Natural killer cell treated with Interleukin-12 subunit alpha and Interleukin-12 subunit beta and Interleukin-15 and Interleukin-18, amount 100 ng/mL, for 72 hours (primary cell): ENCODE data around the gene KCP. TPM values are rescaled to one million over a fixed set of nuclear protein-coding genes. Genes with fewer than 3 reads are reported as not detected.

Experiments
- ATAC-seq, 2 donors: fragments of 150-1000 bp; cut with Tn5 transposase in 1 of 2; sonication (Bioruptor Pico), chemical (Tn5 transposase) in 1 of 2; 2 replicates each; pipeline ENCODE4 v1.10.0; 2021
- DNase-seq: peaks from one replicate; pipeline ENCODE4 v3.0.0; 2022; ENCODE audit warnings: low spot score
- H3K27ac Mint-ChIP-seq, 2 donors: 1 replicate in 1 of 2; 2 replicates in 1 of 2; pipeline ENCODE4 v1.8.0; 2022; ENCODE audit warnings: mixed read lengths in 2 of 2, mild to moderate bottlenecking in 1 of 2, moderate library complexity in 1 of 2
- H3K27me3 Mint-ChIP-seq, 2 donors: 1 replicate in 1 of 2; 2 replicates in 1 of 2; pipeline ENCODE4 v1.8.0; 2022; ENCODE audit warnings: mixed read lengths in 2 of 2
- H3K36me3 Mint-ChIP-seq: one replicate; pipeline ENCODE4 v1.8.0; 2022; ENCODE audit warnings: mixed read lengths
- H3K4me1 Mint-ChIP-seq, 2 donors: 1 replicate in 1 of 2; 2 replicates in 1 of 2; pipeline ENCODE4 v1.8.0; 2022; ENCODE audit warnings: low read depth in 2 of 2, mixed read lengths in 2 of 2, mild to moderate bottlenecking in 1 of 2
- H3K4me3 Mint-ChIP-seq: one replicate; pipeline ENCODE4 v1.8.0; 2022; ENCODE audit warnings: mixed read lengths
- H3K9me3 Mint-ChIP-seq: 2 replicates; pipeline ENCODE4 v1.8.0; 2022; ENCODE audit warnings: mixed read lengths
- total RNA-seq, 2 donors: library from RNA; stranded (reverse); gene quantifications; one replicate each; pipeline ENCODE4 v1.2.3, GENCODE V29; 2022

Gene KCP
- total RNA-seq, 2 donors from 2014 or later = 0.17 to 1.1 TPM

DNA sequence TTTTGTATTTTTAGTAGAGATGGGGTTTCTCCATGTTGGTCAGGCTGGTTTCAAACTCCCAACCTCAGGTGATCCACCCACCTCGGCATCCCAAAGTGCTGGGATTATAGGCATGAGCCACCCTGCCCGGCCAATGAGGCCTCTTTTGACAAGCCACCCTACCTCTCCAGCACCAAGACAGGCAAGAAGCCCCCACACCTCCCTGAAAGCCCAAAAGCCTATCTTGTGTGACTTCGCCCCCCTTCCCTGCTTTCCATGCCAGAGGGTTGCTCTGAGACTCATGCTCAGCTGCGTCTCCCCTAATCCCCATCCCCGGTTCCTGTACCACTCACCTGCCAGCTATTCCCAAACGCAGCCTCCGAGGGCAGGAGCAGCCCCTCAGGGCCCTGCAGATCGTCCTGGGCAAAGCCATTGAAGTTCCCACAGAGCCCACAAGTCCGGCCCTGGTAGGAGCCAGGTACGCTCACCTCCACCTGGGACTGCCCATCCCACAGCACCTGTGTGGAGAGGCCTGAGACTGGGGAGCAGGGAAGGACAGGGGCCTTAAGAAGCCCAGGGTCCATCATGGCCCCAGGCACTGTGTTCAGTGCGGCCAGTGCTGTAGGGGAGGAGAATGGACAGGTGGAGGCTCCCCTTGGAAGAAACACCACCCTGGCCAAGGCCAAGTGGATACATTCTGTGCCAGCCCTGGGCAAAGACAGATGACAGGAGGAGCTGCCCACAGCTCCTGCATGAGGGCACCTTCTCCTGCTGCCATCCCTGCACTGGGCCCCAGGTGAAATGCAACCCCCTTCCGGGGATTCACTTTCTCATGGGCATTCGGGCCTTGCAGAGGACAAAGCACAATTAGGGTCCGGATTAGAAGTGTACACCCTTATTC, 32.0 kb downstream of the KCP start:
- Mint-ChIP-seq H3K27me3 (no peaks in the 10 kb centered on the region), H3K4me3 (no peak overlapping the region), H3K9me3 (no peaks in the 10 kb centered on the region), H3K36me3 (no peaks in the 10 kb centered on the region), H3K27ac (no peak overlapping the region), H3K4me1 (no peaks in the 10 kb centered on the region)
- no peak for DNase-seq
- ATAC-seq = no peak

DNA sequence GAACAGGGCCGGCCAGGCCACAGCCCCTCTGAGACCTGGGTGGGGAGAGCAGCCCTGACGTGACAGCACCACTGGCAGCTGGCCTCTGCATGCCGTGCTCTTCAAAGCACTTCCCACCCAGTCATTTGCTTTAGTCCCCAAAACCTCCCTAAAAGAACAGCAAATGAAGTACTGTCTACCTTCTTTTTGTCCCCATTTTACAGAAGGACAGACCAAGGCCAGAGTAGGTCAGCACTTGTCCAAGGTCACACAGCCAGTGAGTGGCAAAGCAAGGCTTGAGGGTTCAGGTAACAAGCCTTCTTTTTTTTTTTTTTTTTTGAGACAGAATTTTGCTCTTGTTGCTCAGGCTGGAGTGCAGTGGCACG, 32.8 kb downstream of the KCP start:
- Mint-ChIP-seq H3K27ac (no peak overlapping the region), H3K27me3 (no peaks in the 10 kb centered on the region), H3K4me1 (no peaks in the 10 kb centered on the region), H3K9me3 (no peaks in the 10 kb centered on the region), H3K36me3 (no peaks in the 10 kb centered on the region), H3K4me3 (no peak overlapping the region)
- ATAC-seq (no peak), DNase-seq (no peak)

DNA sequence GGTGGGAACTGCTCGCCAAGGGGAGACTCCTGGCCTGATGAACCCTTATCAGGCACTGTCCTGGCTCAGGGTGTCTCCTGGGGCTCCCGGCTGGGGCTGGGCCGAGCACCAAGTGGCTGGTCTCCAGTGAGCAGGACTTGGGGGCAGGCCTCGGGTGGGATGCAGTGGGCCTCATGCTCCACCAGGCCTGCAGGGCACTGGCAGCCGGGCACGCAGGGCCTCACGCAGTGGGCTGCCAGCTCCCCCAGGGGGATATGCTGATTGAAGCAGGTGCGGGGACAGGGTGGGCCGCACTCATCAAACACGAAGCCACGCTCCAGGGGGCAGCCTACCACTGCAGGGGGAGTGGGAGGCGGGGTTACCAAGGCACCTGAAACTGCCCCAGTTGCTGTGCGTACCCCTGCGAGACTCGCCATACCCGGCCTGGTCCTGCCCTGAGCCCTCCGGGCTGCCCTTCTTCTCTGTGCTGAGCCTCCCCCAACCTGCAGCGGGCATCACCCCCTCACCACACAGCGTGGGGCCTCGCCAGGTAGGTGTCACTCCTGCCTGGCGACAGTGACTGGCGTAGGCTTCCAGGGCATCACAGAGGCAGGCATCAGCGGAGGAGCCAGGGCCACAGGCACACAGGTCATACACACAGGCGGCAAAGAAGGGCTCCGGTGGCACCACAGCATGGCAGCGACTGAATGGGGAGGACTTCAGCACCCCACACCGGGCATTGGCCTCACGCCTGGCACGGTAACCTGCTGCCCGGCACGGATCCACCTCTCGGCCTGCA, 33.3 kb downstream of the KCP start:
- DNase-seq (no peak), ATAC-seq (no peak)
- Mint-ChIP-seq H3K36me3 (no peaks in the 10 kb centered on the region), H3K9me3 (no peaks in the 10 kb centered on the region), H3K27me3 (no peaks in the 10 kb centered on the region), H3K4me1 (no peaks in the 10 kb centered on the region), H3K4me3 (no peak overlapping the region), H3K27ac (no peak overlapping the region)

DNA sequence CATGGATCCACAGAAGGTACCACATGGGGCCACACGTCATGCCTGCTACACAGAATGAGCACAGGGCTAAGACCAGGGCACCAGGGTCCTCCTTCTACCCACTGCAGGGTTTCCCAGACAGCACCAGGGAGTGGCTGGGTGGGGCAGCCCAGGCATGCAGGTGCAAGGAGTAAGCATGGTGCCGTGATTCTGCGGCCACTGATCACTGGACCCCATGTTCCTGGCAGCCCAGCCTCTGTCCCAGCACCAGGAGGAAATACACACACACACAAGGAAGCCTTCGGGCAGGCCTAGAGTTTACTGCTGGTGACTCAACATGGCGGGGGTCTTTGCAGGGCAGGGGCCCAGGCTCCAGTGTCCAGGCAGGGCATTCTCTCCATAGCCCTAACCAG, 33.9 kb downstream of the KCP start:
- ATAC-seq = no peak
- Mint-ChIP-seq H3K36me3 (no peaks in the 10 kb centered on the region), H3K4me3 (no peak overlapping the region), H3K4me1 (no peaks in the 10 kb centered on the region), H3K27ac (no peak overlapping the region), H3K9me3 (no peaks in the 10 kb centered on the region), H3K27me3 (no peaks in the 10 kb centered on the region)
- DNase-seq = no peak

DNA sequence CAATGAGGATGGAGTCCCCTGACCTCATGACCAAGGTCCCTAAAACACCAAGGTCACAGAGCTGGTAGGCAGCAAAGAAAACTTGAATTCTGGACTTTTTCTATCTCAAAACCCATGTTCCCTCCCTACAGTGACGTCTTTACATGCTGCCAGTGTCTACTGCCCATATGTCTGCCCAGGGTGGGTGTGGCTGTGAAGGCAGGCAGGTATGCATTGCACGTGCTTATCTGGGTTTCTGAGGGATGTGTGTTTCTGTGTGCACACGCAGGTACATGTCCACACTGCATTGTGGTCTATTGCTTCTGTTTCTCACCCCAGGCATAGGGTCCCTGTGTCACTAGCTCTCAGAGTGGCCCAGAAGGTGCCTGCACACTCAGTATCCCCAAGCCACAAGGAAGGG, 34.4 kb downstream of the KCP start:
- DNase-seq (no peak), ATAC-seq (no peak)
- H3K4me3 Mint-ChIP-seq = no peak overlapping the region
- H3K9me3 Mint-ChIP-seq = no peaks in the 10 kb centered on the region
- H3K27ac Mint-ChIP-seq = no peak overlapping the region
- H3K36me3 Mint-ChIP-seq = no peaks in the 10 kb centered on the region
- H3K4me1 Mint-ChIP-seq = no peaks in the 10 kb centered on the region
- H3K27me3 Mint-ChIP-seq = no peaks in the 10 kb centered on the region

DNA sequence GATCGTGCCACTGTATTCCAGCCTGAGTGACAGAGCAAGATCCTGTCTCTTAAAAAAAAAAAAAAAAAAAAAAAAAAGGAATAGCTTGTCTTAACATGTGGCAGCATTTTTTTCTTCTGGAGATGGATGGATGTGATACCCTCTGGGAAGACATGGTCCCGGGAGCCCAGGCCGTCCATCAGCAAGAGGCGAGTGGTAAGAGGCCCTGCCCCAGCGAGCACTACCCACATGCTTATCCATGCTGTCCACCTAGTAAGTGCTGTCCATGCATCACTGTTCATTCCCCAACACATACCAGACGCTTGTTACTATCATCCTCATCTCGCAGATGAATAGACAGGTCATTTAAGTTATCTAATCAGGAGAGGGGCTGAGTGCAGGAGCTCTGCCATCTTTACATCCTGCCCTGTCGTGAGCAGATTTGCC, 35.0 kb downstream of the KCP start:
- H3K4me3 Mint-ChIP-seq = no peak overlapping the region

DNA sequence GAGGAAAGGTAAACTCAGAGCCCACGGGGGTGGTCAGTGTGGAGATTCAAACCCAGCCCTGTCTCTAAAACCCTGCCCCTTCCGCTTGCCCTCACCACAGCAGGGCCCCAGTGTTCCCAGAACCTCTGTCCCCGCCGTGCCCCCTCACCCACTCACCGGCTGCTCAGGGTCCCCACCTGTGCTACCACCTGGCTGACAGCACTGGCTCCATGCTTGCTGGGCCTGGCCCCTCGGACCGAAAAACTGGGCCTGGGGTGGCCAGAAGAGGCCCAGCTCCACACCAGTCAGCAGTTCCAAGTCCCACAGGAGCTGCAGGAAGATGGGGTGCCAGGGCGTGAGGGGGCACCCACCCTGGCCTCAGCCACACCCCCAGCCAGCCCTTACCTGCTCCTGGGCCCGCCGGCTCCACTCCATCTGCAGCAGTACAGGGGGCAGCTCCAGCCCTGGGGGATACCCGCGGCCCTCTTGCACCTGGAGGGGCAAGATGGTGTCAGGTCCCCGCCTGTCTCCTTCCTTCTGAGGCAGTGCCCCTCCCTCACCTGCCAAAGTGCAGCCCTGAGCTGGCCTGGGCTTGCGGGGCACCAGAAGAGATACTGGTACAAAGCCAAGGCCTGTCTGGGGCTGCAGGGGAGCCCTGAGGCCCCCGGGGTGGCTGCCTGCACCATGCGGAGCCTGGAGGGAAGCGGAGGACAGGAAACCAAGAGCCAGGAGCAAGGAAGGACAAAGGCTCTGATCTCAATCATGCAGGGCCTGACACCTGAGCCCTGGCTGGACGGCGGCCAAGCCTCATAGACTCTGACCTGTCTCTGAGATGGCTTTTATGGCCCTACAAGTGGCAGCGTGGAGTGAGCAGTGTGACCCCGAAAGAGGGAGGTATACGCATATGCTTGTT, 36.1 kb downstream of the KCP start:
- Mint-ChIP-seq H3K27me3 (no peaks in the 10 kb centered on the region), H3K9me3 (no peaks in the 10 kb centered on the region), H3K36me3 (no peaks in the 10 kb centered on the region), H3K27ac (no peak overlapping the region), H3K4me3 (no peak overlapping the region), H3K4me1 (peaks cover 0 to 6% of the 10 kb centered on the region in 2 donors)
- no peak for DNase-seq
- ATAC-seq = no peak

More for the DNA sequence above, 35.0 kb downstream of the KCP start:
- ATAC-seq (no peak), DNase-seq (no peak)
- Mint-ChIP-seq H3K9me3 (no peaks in the 10 kb centered on the region), H3K4me1 (peaks cover 0 to under 1% of the 10 kb centered on the region in 2 donors), H3K27me3 (no peaks in the 10 kb centered on the region), H3K36me3 (no peaks in the 10 kb centered on the region), H3K27ac (no peak overlapping the region)

DNA sequence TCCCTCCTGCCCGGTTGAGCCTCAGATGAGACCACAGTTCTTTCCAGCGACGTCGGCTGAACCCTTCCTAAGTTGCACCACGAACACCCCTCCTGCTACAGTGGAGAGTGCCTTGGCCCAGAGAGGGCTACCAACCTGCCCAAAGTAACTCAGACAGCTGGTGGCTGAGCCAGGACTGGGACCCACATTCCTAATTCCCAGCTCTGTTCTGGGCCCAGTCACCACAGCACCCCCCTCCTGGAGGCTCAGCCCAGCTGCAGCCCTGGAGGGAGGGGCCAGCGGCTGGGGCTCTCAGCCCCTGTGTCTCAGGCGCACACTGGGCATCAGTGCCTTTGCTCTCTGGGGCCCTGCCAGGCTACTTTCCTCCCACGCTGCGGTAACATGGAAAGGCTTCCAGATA, 37.3 kb downstream of the KCP start:
- Mint-ChIP-seq H3K27ac (no peak overlapping the region), H3K4me1 (peaks cover 0 to 6% of the 10 kb centered on the region in 2 donors), H3K4me3 (no peak overlapping the region), H3K36me3 (no peaks in the 10 kb centered on the region), H3K9me3 (no peaks in the 10 kb centered on the region), H3K27me3 (no peaks in the 10 kb centered on the region)
- ATAC-seq (no peak), DNase-seq (no peak)

DNA sequence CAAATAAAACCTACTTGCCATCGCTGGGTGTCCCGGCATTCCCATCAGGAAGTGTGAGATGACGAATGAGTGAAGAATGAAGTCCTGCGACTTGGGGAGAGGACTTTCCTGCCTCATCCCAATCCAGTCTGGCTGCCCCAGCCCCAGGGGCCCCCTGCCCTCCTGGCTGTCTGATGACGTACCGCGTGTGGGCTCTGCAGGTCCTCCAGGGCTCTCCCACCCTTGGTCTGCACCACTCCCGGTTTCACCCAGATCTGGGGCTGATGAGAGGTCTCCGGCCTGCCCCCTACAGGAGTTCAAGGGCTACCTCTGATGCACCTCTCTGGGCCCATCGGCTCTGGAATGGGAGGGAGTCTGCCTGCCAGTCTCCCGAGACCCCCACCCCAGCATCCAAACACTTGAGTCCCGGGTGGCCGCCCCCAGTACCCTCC, 38.1 kb downstream of the KCP start:
- no peaks in the 10 kb centered on the region for H3K27me3 Mint-ChIP-seq

DNA sequence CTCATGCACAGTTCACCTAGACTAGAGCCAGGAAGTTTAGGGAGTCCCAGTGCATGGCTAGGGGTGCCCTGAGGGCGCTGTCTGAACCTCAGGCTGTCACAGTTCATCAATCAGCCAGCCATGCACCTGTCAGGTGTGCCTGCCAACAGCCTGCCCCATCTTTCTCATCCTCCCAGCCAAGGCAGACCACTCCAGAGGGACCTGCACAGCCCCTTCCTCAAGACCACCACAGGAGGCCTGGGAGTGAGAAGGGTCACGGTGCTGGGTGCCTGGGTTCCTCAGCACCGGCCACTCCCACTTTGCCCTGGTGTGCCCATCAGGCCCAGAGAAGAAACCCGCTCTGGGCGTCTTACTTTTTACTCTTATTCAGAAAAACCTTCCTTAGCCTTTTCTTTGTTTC, 39.5 kb downstream of the KCP start:
- Mint-ChIP-seq H3K4me3 (no peak overlapping the region), H3K4me1 (peaks cover 9 to 16% of the 10 kb centered on the region in 2 donors), H3K36me3 (no peaks in the 10 kb centered on the region), H3K27me3 (no peaks in the 10 kb centered on the region), H3K27ac (no peak overlapping the region), H3K9me3 (no peaks in the 10 kb centered on the region)
- ATAC-seq (no peak), DNase-seq (no peak)

More for the DNA sequence above, 38.1 kb downstream of the KCP start:
- Mint-ChIP-seq H3K27ac (no peak overlapping the region), H3K4me3 (no peak overlapping the region), H3K9me3 (no peaks in the 10 kb centered on the region), H3K36me3 (no peaks in the 10 kb centered on the region), H3K4me1 (peaks cover 0 to 9% of the 10 kb centered on the region in 2 donors)
- DNase-seq = no peak
- no peak for ATAC-seq

DNA sequence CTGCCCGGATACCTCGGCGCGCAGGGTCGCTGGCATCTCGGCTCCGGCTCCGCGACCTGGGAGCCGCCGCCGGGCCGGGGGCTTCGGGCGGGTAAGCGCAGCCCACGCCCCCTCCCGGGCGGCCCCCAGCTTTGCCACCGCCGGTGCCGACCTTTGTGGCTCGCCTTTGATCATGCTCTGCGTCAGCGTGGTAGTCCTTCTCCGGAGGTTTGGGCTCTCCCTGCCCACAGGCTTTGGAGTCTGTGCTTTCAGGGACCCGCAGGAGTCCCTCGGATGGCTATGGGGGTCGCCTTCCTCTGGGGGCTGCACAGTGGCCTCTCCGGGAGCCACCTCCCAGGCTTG, 40.6 kb downstream of the KCP start:
- Mint-ChIP-seq H3K9me3 (no peaks in the 10 kb centered on the region), H3K27ac (no peak overlapping the region), H3K36me3 (peaks cover 8% of the 10 kb centered on the region), H3K4me3 (peak overlapping the region; percentile 71), H3K27me3 (no peaks in the 10 kb centered on the region), H3K4me1 (peaks cover 19 to 25% of the 10 kb centered on the region in 2 donors)
- ATAC-seq = no peak
- DNase-seq = no peak

DNA sequence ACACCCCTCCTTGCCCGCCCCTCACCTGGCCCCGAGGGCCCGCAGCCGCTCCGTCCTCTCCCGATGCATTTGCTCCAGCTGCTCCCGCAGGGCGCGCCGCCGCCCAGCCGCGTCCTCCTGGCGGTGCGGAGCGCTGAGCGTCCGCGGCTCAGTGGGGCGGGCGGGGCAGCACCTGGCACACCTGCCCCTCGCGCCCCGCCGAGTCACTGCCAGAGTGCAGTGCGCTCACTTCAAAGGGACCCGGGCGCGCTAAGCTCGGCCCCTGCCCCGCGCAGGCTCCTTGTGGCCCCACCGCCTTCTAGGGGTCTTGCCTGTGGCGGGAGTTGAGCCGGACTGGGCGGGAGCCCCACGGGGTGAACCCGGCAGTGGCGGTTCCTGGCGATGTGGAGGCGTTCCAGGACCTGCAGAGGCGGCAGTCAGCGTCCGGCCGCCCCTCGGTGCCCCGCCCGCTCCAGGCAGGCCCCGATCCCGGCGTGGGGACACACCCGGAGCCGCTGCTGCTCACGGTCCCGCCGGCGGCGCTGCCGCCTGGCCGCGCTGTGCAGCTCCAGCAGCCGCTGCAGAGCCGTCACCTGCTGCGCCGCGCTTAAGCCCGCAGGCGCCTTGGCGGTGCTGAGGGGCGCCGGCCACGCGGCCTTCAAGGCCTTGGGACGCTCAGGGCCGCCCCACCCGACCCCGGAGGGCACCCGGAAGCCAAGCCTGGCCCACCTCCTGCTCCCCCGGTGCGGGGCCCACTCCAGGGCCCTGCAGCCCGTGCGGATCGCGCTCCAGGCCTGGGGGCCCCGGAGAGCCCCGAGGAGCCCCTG, 41.2 kb downstream of the KCP start:
- DNase-seq (no peak), ATAC-seq (peak; percentile 80 to 88)
- H3K9me3 Mint-ChIP-seq = no peaks in the 10 kb centered on the region
- H3K4me1 Mint-ChIP-seq = peaks cover 20 to 29% of the 10 kb centered on the region in 2 donors
- no peak overlapping the region for H3K27ac Mint-ChIP-seq
- no peaks in the 10 kb centered on the region for H3K27me3 Mint-ChIP-seq
- peak overlapping the region; percentile 12 for H3K4me3 Mint-ChIP-seq
- peaks cover 8% of the 10 kb centered on the region for H3K36me3 Mint-ChIP-seq

DNA sequence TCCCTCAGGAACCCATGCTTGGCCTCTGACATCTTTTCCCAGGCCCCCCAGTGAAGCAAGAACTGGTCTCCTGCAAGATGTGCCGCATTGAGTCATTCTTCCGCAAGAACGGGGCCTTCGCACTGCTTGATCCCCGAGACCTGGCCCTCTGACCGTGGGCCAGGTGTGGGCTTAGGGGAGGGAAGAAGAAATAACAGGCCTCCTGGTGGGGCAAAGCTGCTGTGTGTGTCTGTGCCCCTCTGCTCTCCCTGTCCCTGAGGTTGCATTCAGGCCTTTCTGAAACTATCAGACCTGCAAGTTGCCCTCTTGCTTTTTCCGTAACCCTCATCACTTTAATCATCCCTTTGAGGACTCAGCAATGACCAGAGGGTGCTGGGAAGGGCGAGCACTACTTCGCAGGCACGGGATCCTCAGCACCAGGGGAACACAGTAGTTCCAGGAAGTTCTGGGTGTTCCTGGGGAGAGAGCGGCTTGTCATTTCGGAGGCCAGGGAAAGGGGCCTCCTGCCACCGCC, 41.8 kb downstream of the KCP start:
- Mint-ChIP-seq H3K4me3 (peak overlapping the region; percentile 12), H3K27me3 (no peaks in the 10 kb centered on the region), H3K4me1 (peaks cover 20 to 30% of the 10 kb centered on the region in 2 donors), H3K9me3 (no peaks in the 10 kb centered on the region), H3K27ac (no peak overlapping the region), H3K36me3 (peaks cover 8% of the 10 kb centered on the region)
- DNase-seq (no peak), ATAC-seq (no peak)
